Subcutaneous abdominal adipose tissue (tissue), 5 donors: ENCODE measurements around the gene POLR1G.

Experiments used
- H3K27ac ChIP-seq: one replicate; pipeline ENCODE4 v1.7.0; 2013; ENCODE audit warnings: low read depth, mild to moderate bottlenecking, inconsistent platforms, low read length, moderate library complexity
- H3K27me3 ChIP-seq, 5 donors: one replicate each; pipeline ENCODE4 v1.7.0; 2013; ENCODE audit warnings: low read length in 5 of 5, inconsistent platforms in 1 of 5; ENCODE audit not compliant: control insufficient read depth in 5 of 5, insufficient read depth in 4 of 5
- H3K36me3 ChIP-seq, 5 donors: one replicate each; pipeline ENCODE4 v1.7.0; 2013; ENCODE audit warnings: low read length in 5 of 5; ENCODE audit not compliant: control insufficient read depth in 5 of 5, insufficient read depth in 5 of 5
- H3K4me1 ChIP-seq, 5 donors: one replicate each; pipeline ENCODE4 v1.7.0; 2013; ENCODE audit warnings: low read length in 5 of 5, mild to moderate bottlenecking in 3 of 5, moderate library complexity in 1 of 5; ENCODE audit not compliant: control insufficient read depth in 5 of 5, insufficient read depth in 5 of 5
- H3K4me3 ChIP-seq, 5 donors: one replicate each; pipeline ENCODE4 v1.7.0; 2013; ENCODE audit warnings: low read length in 5 of 5, low read depth in 1 of 5
- H3K9ac ChIP-seq, 5 donors: one replicate each; pipeline ENCODE4 v1.7.0; 2013; ENCODE audit warnings: low read length in 5 of 5, mild to moderate bottlenecking in 4 of 5, moderate library complexity in 3 of 5
- H3K9me3 ChIP-seq, 5 donors: one replicate each; pipeline ENCODE4 v1.7.0; 2013; ENCODE audit warnings: low read length in 5 of 5; ENCODE audit not compliant: control insufficient read depth in 5 of 5
- donor health status: healthy.
- donor health status: healthy.
- donor health status: healthy.
- donor health status: healthy.
- donor health status: healthy.

Gene POLR1G

GRCh38 chr19:45419396-45419795, 13.0 kb downstream of the POLR1G start:
- H3K27me3 ChIP-seq = no peaks in the 10 kb centered on the region
- H3K27ac ChIP-seq = no peak overlapping the region
- no peak overlapping the region for H3K4me3 ChIP-seq

GRCh38 chr19:45419895-45420294, 13.5 kb downstream of the POLR1G start:
- H3K4me1 ChIP-seq = peaks cover 7 to 46% (median 32%) of the 10 kb centered on the region in 5 donors
- H3K9me3 ChIP-seq = no peaks in the 10 kb centered on the region
- no peak overlapping the region for H3K9ac ChIP-seq
- no peak overlapping the region for H3K4me3 ChIP-seq
- no peaks in the 10 kb centered on the region for H3K27me3 ChIP-seq
- no peak overlapping the region for H3K27ac ChIP-seq
- peaks cover 0 to 54% (median 35%) of the 10 kb centered on the region in 5 donors for H3K36me3 ChIP-seq

More at GRCh38 chr19:45419396-45419795, 13.0 kb downstream of the POLR1G start:
- H3K36me3 ChIP-seq = peaks cover 0 to 59% (median 40%) of the 10 kb centered on the region in 5 donors
- H3K9me3 ChIP-seq = no peaks in the 10 kb centered on the region
- H3K9ac ChIP-seq = no peak overlapping the region
- peaks cover 7 to 41% (median 28%) of the 10 kb centered on the region in 5 donors for H3K4me1 ChIP-seq

GRCh38 chr19:45420356-45420755, 13.9 kb downstream of the POLR1G start:
- no peaks in the 10 kb centered on the region for H3K9me3 ChIP-seq
- peaks cover 7 to 51% (median 37%) of the 10 kb centered on the region in 5 donors for H3K4me1 ChIP-seq
- H3K27me3 ChIP-seq = no peaks in the 10 kb centered on the region
- H3K27ac ChIP-seq = no peak overlapping the region
- no peak overlapping the region for H3K9ac ChIP-seq
- no peak overlapping the region for H3K4me3 ChIP-seq
- H3K36me3 ChIP-seq = peaks cover 0 to 53% (median 35%) of the 10 kb centered on the region in 5 donors

- no peak overlapping the region for H3K9ac ChIP-seq
- no peak overlapping the region for H3K27ac ChIP-seq
- H3K4me3 ChIP-seq = no peak overlapping the region
- H3K4me1 ChIP-seq = peaks cover 7 to 52% (median 36%) of the 10 kb centered on the region in 5 donors
- no peaks in the 10 kb centered on the region for H3K27me3 ChIP-seq
- H3K9me3 ChIP-seq = no peaks in the 10 kb centered on the region
- peaks cover 0 to 50% (median 33%) of the 10 kb centered on the region in 5 donors for H3K36me3 ChIP-seq
Observed at GRCh38 chr19:45420871-45421270, 14.4 kb downstream of the POLR1G start.

- no peak overlapping the region for H3K9ac ChIP-seq
- no peak overlapping the region for H3K4me3 ChIP-seq
- peaks cover 7 to 49% (median 33%) of the 10 kb centered on the region in 5 donors for H3K4me1 ChIP-seq
- no peaks in the 10 kb centered on the region for H3K9me3 ChIP-seq
- H3K27me3 ChIP-seq = no peaks in the 10 kb centered on the region
- peaks cover 0 to 41% (median 27%) of the 10 kb centered on the region in 5 donors for H3K36me3 ChIP-seq
- no peak overlapping the region for H3K27ac ChIP-seq
Observed at GRCh38 chr19:45421947-45422498, 15.6 kb downstream of the POLR1G start.

- Histone ChIP-seq H3K27me3 (no peaks in the 10 kb centered on the region), H3K4me1 (peaks cover 7 to 58% (median 36%) of the 10 kb centered on the region in 5 donors), H3K4me3 (peak overlapping the region; percentile 78 to 82 (median 79)), H3K9me3 (no peaks in the 10 kb centered on the region), H3K36me3 (peaks cover 0 to 31% (median 21%) of the 10 kb centered on the region in 5 donors), H3K9ac (peak overlapping the region in 4 of 5 donors; percentile 58 to 89 (median 74)), H3K27ac (peak overlapping the region; percentile 94)
Observed at GRCh38 chr19:45423033-45423588, 16.7 kb downstream of the POLR1G start.

GRCh38 chr19:45423589-45424190, 17.2 kb downstream of the POLR1G start, which contains the start of gene ERCC1:
Gene ERCC1 (minus strand): TSS chr19:45423917. CDS start chr19:45423374, 543 bp downstream.
- no peaks in the 10 kb centered on the region for H3K9me3 ChIP-seq
- peaks cover 0 to 27% (median 20%) of the 10 kb centered on the region in 5 donors for H3K36me3 ChIP-seq
- H3K9ac ChIP-seq = peak within 1 kb of the TSS; percentile 69 to 89 (median 74)
- H3K4me3 ChIP-seq = peak within 1 kb of the TSS; percentile 78 to 82 (median 79)
- no peaks in the 10 kb centered on the region for H3K27me3 ChIP-seq
- H3K27ac ChIP-seq = peak within 1 kb of the TSS; percentile 94
- peaks cover 7 to 63% (median 39%) of the 10 kb centered on the region in 5 donors for H3K4me1 ChIP-seq

GRCh38 chr19:45424191-45425058, 18.0 kb downstream of the POLR1G start:
- peak overlapping the region; percentile 73 to 81 (median 78) for H3K4me3 ChIP-seq
- peaks cover 0 to 20% (median 14%) of the 10 kb centered on the region in 5 donors for H3K36me3 ChIP-seq
- H3K27ac ChIP-seq = peak overlapping the region; percentile 94
- H3K4me1 ChIP-seq = peaks cover 7 to 56% (median 34%) of the 10 kb centered on the region in 5 donors
- H3K9me3 ChIP-seq = no peaks in the 10 kb centered on the region
- H3K27me3 ChIP-seq = no peaks in the 10 kb centered on the region
- H3K9ac ChIP-seq = peak overlapping the region; percentile 69 to 89 (median 74)

GRCh38 chr19:45428384-45429231, 22.2 kb downstream of the POLR1G start:
- Histone ChIP-seq H3K9ac (peak overlapping the region in 4 of 5 donors; percentile 64 to 68 (median 65)), H3K4me1 (peaks cover 6 to 35% (median 22%) of the 10 kb centered on the region in 5 donors), H3K4me3 (peak overlapping the region; percentile 55 to 67 (median 62)), H3K9me3 (no peaks in the 10 kb centered on the region), H3K36me3 (no peaks in the 10 kb centered on the region), H3K27ac (no peak overlapping the region), H3K27me3 (no peaks in the 10 kb centered on the region)
